D341Med (cell line): Measurements from ENCODE around the gene FKBP1C.

Experiments used
- DNase-seq: peaks from one replicate; pipeline ENCODE4 v3.0.0; 2012; ENCODE audit warnings: low spot score

Gene FKBP1C

DNA sequence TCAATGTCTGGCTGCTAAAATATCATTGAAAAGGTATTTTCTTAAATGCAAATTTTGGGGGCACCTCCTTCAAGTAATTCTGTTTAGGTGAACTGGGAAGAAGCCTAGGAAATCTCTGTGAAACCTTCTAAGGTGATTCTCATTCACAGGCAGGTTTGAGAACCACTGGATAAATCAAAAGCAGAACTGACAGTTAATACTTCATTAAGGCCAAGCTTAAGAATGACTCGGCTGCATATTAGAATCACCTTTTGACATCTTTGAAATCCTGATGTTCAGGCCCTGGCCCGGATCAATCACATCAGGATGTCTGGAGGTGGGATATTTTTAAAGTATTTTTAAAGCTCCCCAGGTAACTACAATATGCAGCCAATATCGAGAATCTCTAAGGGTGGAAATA is 50.6 kb downstream of the FKBP1C start:
- DNase-seq: no peak
